GM19467 (cell line): ENCODE results near the gene C12orf42.
A peak's percentile ranks its signal among the peaks of the same experiment; 100 is the strongest.
"Not testable (repeated sequence)": the region's sequence is repeated elsewhere in the genome, so short reads cannot be mapped to it uniquely, and the experiment has no call there.

ENCODE experiments used
- ATAC-seq: cut with Tn5 transposase; IDR thresholded peaks from one replicate; pipeline ENCODE4 v1.9.1; 2021; ENCODE audit warnings: mild to moderate bottlenecking, moderate library complexity; ENCODE audit not compliant: unreplicated experiment

C12orf42 gene

DNA sequence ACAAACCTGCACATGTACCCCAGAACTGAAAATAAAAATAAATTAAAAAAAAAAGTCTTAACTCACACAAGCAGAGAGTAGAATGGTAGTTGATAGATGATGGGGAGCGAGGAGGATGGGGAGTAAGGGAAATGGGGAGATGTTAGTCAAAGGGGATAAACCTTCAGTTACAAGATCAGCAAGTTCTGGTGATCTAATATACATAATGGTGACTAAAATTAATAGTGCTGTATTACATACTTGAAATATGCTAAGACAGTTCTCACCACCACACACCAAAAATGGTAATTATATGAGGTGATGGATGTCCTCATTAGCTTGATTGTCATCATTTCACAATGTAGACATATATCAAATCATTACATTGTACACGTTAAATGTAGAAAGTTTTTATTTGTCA is 3.2 kb upstream of the C12orf42 start:
- ATAC-seq: no peak

DNA sequence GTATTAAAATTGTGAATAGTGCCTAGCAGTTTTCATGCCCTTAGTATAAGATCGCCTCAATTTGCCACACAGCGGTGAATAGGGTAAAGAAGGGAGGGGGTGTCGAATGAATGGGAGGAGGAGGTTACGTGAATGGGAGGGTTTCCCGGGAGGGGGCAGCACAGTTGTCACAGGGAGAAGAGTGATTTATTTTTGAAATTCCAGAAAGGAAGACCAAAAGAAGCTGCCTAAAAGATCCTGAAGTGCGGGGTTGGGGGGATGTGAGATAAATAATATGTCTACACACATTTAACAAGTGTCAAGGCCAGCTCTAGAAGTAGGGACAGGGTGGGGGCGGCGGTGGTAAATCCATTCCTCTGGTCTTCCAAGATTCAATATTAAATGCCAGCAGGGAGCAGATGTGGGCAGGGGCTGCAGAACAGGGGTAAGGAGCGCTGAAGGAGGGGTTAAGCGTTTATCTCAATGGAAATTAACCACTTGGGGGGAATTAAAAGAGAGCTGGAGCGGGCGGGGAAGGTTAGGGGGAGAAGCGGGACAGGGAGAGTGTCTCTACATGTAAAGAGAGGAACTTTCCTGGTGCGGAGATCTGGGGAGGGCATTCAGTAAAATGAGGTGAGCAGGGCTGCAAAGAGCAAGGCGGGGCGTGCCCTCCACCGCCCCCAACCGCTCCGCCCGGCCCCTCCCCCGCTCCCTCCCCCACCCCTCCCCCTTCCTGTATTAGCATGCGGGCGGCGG is 867 bp downstream of the C12orf42 start:
- ATAC-seq: no peak

DNA sequence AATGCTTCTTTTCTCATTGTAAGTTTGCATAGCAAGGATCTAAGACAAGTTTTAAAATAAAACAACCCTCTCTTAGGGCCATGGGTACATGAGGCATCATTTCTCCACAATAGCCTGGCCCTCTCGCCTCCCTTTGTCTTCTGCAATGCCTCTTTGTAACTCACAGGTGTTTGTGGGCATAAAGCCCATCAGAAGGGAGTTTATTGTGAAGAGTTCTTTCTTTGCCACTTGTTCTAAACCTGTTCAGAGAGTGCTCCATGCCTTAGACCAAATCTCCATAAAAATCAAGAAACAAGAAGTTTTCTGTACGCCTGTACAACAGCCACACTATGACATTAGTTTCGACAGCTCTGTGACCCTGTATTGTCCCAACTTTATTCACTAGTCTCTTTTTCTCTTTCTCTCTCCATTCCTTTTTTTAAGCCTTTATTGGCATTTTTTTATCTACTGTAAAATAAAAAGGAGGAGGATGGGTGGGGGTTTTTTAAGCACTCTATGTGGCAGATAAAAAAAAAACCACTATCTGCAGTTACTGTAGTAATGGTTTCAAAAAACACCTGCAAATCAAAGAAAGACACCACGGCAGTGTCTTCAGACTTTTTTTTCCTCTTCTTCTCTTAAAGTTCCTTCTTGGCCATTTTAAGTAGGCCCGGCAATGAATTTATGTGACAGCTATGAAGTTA is 1.6 kb downstream of the C12orf42 start:
- no peak for ATAC-seq

DNA sequence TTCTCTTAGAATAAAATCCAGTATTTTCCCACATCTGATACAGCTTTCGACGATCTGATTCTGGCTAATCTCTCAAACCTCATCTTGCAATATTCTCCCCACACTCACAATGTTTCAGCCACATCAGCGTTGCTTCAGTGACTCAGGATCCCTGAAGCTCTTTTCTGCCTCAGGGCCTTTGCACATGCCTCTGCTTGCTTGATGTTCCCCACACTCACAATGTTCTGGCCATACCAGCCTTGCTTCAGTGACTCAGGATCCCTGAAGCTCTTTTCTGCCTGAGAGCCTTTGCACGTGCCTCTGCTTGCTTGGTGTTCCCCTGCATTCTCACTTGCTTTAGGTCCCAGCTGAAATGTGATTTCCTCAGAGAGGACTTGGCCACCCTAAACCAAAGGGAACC is 2.6 kb downstream of the C12orf42 start:
- no peak for ATAC-seq

DNA sequence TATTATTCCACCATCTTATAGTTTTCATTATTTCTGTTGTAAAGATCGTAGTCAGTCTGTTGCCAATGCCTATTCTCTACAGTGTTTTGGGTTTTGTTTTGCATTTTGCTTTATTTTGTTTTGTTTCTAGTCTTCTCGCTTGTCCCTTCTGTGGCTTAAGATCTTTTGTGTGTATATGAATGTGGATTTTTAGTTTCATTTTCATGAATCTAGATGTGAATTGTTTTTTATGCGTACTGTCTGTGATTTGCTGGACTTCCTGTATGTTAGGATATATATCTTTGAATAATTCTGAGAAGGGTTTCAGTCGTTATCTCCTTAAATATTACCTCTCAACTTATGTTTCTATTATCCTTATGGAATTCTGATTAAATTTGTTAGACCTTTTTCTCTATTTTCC is 13.4 kb downstream of the C12orf42 start:
- no peak for ATAC-seq

DNA sequence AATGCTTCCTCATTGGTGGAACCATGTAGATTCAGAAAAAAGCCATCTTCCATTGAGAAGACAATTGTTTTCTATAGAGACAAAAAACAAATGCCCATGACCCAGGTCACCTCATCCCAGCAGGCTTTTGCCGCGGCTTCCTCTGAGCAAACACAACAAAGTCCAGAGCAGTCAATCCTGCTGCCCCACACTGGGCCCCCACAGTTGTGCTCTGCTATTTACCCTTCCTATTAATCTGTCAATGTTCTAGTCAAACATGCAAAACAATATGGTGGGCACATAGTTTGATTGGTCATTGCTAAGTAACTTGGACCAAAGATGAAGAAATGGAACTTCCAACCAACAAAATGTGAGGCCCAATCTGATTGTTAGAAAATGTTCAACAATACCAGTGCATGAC is 20.7 kb downstream of the C12orf42 start:
- ATAC-seq: no peak

DNA sequence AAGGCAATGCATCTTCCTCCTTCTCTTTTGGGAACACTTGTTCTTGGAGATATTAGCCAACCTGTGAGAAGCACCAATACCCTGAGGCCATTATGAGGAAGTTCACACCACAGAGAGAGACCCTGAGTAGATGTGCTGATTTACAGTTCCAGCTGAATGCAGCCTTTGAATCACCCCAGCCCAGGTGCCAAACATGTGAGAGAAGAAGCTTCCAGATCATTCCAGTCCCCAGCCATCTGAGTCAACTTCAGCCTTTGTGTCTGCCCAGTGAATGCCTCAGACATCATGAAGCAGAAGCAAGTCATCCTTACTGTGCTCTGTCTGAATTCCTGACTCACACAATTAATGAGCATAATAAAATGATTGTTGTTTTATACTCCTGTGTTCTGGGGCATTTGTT is 25.1 kb downstream of the C12orf42 start:
- ATAC-seq: no peak

DNA sequence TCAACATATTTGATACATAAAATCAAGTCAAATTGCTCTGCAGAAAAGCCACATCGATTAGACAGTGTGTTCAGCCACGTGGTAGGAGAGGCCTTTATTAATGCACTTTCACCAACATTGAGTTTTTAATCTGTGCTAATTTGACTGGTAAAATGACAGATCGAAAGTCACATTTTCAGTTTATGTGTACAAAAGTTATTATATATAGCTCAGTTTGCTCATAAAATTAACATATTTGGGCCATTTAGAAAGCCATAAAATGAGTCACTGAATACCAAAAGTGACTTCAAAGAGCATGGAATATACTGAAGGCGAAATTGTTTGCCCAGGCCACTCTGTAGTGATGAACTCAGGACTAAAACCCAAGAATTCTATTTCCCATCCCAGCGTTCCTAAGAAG is 26.0 kb downstream of the C12orf42 start:
- no peak for ATAC-seq

DNA sequence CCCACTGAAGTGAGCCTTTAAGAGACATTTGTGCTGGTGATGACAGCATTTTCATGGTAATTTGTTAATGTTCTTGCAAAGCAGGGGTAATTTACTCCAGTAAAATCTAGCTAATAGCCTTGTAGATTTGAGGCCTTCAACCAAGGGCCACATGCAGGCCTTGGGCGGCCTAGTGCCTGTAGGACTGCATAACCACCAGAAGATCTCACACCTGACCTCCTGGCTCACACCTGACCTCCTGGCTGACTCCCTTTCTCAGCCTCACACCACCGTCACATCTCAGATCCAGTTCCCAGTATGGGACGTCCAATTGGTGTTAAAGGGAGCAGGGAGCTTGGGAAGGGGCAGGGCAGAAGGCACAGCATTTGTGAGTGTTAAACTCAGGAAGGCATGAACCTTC is 26.9 kb downstream of the C12orf42 start:
- ATAC-seq: no peak

DNA sequence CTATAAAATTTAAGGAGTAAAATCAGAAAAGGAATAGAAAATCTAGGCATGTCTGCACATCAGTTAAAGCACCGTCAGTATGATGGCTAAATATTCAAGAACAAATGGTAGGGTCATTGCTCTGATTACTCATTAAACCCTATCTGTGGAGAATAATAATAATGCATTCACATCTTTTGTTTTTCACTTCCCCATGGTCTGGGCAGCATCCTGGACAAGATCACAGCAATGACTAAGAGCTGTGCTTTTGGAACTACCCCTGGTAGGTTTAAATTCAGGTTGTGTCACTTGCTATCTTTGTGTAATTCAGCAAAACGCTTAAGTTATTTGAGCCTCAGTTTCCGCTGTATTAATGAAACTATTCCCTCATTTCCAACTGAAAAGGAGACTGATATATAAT is 33.1 kb downstream of the C12orf42 start:
- ATAC-seq: peak; percentile 89

DNA sequence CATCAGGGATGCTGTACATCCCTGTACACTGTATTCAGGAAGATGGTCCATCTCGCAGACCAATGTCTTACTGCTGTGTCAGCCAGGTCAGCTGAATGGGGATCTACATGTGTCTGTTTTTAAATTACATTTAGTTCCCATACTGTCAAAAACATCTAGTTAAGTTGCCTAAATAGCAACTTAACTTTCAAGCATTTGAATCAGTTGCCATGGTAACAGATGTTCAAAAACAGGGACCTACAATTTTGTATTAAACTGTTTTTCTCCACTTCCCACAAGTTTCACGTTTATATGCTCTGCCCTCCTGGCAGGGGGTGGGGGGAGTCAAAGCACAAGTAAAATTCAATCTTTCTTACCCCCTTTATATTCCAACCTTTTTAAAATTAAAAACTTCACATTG is 38.3 kb downstream of the C12orf42 start:
- no peak for ATAC-seq

DNA sequence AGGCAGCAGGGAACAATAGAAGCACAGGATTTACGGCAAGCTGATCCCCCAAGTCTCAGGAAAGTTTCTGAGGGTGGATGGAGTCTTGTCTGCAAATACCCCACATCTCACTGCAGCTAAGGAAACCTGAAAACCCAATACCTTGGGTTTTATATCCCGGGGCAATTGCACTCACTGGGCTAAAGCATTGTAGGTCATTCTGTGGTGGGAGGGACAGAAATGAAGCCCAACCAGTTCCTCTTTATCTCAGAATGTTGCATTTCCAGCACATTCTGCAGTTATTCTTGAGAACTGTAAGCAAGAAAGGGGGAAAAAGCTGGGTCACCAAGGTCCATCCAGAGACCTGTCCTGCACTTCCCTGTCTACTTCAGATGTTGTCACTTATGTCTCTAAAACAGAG is 39.8 kb downstream of the C12orf42 start:
- no peak for ATAC-seq

DNA sequence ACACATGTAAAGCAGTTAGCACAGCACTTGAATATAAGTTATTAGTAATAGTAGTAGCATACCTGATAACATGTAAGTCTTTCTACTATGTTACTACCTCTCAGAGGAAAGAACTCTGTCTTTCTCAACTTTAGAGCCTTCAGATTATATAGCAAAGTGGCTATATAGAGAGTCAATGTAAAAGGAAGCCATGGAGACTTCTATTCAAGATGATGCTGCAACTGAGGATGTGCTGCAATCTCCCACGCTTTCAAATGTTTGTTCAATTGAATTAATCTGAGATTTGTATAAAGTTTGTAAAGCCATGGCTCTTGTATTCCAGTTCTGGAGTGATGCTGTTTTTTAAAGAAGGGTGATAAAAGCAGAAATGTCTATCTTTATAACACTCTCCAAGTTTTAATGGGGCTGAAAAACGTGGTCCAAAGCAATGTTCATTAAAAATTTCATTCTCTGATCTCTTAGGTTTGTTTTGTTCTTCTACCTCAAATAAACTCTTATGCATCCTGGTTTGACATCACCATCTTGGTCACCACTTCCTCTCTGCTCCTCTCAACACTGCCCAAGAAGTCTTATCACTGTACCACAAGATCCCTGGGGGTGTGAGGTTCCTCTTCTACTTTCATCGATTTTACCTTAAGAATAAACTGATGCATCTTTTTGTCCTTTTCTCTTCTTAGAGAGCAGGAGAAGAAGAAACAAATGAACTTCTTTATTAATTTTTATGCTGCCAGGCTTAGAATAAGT is 40.6 kb downstream of the C12orf42 start:
- ATAC-seq: peak; percentile 75

DNA sequence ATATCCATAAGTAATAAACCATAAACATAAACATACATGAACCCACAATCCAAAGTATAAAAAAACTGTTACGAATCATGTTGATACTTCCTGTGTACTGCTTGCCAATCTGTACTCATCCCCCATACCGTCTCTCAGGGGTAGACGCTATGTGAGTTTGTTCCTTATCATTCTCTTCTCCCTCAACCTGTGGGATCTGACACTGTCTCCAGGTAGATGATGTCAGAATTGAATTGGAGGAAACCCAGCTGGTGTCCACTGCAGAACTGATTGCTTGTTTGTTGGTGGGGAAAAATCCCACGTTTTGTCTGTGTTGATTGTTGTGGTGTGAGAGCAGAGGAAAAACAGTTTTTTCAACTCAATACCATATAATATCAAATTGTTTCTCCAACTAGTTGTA is 50.8 kb downstream of the C12orf42 start:
- ATAC-seq: no peak

DNA sequence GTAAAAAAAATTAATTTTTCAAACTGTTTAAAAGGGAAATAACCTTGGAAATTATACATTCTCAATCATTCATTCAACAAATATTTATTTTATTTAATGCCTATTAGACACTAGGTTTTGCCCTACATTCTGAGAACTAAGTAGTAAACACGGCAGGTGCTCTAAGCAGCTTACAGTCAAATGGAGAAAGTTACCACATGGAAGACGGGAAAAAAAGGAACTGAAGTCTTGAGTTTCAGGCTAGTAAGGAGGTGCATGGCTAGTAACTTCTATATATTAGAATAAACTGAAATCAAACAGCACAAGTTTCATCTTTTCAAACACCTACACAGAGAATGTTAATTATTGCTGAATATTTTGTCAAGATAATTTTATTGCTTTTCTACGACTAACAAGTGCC is 52.9 kb downstream of the C12orf42 start:
- no peak for ATAC-seq

DNA sequence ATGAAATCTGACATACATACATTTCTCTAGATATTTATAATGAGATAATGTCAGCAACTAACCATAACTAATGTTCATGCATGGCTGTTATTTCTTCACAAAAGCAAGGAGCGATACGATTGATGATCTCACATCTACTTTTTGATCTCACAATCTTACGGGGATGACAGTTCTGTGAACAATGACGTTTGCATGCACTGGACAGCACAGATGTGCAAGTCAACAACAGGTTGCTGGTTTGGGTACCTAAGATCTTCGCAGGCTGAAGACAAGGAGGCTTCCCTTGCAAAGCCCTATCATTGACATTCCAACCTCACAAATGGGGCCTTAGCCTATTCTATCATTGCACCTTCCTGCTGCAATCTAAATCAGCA is 53.6 kb downstream of the C12orf42 start:
- no peak for ATAC-seq

DNA sequence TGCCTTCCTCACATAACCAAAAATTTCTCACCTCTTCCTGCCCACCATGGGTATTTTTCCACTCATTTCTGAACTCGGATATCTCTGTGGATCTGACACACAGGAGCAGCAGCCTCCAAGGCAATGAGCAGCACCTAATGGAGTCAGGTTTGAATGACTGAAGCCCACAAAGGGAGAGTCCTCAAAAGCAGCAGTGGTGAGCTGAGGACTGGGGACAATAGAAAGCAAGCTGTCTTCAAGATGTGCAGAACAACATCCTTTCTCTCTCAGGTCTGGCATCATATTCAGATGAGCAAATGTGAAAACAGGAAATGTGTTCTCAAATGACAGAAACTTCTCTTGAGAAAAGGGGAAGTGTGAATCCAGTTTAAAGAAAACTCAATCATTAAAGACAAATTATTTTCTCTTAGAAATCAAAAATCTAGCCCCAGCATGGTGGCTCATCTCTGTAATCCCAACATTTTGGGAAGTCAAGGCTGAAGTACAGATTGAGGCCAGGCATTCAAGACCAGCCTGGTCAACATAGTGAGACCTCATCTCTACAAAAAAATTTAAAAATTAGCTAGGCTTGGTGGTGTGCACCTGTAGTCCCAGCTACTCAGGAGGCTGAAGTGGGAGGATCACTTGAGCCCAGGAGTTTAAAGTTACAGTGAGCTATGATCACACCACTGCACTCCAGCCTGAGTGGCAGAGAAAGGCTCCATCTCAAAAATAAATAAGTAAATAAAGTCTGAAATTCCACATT is 54.2 kb downstream of the C12orf42 start:
- ATAC-seq: peak; percentile 98

DNA sequence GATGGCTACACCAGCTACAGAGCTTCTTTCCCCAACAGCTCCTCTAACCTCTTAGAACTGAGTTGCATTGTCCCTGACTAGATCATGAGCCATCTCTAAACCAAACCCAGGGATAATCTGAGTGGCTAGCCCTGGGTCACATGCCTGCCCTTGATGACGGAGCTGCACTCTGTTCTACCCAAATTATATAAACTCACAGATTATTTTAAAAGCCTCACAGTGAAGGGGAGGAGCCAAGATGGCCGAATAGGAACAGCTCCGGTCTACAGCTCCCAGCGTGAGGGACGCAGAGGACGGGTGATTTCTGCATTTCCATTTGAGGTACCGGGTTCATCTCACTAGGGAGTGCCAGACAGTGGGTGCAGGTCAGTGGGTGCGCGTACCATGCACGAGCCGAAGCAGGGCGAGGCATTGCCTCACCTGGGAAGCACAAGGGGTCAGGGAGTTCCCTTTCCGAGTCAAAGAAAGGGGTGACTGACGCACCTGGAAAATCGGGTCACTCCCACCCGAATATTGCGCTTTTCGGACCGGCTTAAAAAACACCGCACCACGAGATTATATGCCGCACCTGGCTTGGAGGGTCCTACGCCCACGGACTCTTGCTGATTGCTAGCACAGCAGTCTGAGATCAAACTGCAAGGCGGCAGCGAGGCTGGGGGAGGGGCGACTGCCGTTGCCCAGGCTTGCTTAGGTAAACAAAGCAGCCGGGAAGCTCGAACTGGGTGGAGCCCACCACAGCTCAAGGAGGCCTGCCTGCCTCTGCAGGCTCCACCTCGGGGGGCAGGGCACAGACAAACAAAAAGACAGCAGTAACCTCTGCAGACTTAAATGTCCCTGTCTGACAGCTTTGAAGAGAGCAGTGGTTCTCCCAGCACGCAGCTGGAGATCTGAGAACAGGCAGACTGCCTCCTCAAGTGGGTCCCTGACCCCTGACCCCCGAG is 61.3 kb downstream of the C12orf42 start:
- not testable (repeated sequence) for ATAC-seq

DNA sequence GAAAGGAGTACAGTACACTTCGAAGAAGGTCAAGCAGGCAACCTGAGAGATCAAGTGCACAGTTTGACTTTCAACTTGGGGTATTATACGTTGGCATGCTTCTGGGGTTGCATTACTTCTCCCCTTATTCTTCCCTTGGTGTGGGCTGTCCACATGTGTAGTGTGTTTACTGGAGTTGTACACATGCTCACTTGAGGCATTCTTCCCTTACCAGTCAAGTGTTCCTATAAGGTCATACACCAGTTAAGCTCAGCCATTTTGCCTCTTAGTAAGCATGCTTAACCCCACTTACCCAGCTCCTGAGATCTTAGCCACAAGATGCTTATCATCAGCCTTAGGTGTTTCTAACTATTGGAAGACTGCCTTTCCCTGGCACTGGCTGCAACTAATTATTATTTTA is 63.8 kb downstream of the C12orf42 start:
- no peak for ATAC-seq

DNA sequence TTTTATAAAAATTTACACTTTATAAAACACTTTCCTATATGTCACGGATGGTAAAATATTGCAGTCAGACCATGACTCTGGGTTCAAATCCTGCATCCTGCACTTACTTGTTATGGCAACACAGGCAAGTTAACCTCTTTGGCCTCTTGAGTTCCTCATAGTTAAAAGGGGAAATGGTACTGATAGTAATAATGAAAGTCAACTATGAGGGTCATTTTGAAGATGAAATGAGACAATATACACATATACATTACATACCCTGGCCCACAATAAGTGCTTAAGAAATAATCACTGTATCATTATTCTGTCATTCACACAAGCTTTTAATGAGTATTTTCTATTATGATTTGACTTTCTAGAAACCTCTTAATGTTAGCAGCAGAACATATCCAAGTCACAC is 64.4 kb downstream of the C12orf42 start:
- ATAC-seq: no peak
